NCI-H748 (cell line): ENCODE data around the gene TMPRSS12.
"Not testable (repeated sequence)": the region's sequence is repeated elsewhere in the genome, so short reads cannot be mapped to it uniquely, and the experiment has no call there.

Experiments used
- DNase-seq: peaks from one replicate; lab custom pipeline; 2025; ENCODE audit not compliant: unreplicated experiment; lab: John Stamatoyannopoulos, UW

Gene TMPRSS12

GRCh38 chr12:50842637-50843493 lies at the start of gene TMPRSS12:
TMPRSS12 (plus strand) TSS chr12:50842926; CDS start chr12:50842965, 39 bp downstream.
- DNase-seq, result no peak

- DNase-seq, result peak; percentile 4
Observed at GRCh38 chr12:50799908-50800307, 42.8 kb upstream of the TMPRSS12 start.

- DNase-seq, result no peak
Observed at GRCh38 chr12:50803230-50803875, 39.4 kb upstream of the TMPRSS12 start.

GRCh38 chr12:50806176-50806575 lies 36.5 kb upstream of the TMPRSS12 start:
- no peak for DNase-seq

- DNase-seq, result not testable (repeated sequence)
Observed at GRCh38 chr12:50809131-50809530, 33.6 kb upstream of the TMPRSS12 start.

GRCh38 chr12:50814921-50815320 lies 27.8 kb upstream of the TMPRSS12 start:
- not testable (repeated sequence) for DNase-seq

GRCh38 chr12:50820177-50820576 lies 22.5 kb upstream of the TMPRSS12 start:
- no peak for DNase-seq

- no peak for DNase-seq
Observed at GRCh38 chr12:50822082-50822481, 20.6 kb upstream of the TMPRSS12 start.

GRCh38 chr12:50823724-50824123 lies 19.0 kb upstream of the TMPRSS12 start:
- not testable (repeated sequence) for DNase-seq

GRCh38 chr12:50824914-50825313 lies 17.8 kb upstream of the TMPRSS12 start:
- DNase-seq, result no peak

- DNase-seq, result peak; percentile 45
Observed at GRCh38 chr12:50825372-50825838, 17.3 kb upstream of the TMPRSS12 start.

- no peak for DNase-seq
Observed at GRCh38 chr12:50828121-50828520, 14.6 kb upstream of the TMPRSS12 start.

GRCh38 chr12:50828886-50829285 lies 13.8 kb upstream of the TMPRSS12 start:
- DNase-seq, result no peak

- DNase-seq, result not testable (repeated sequence)
Observed at GRCh38 chr12:50833801-50834200, 8.9 kb upstream of the TMPRSS12 start.

GRCh38 chr12:50839042-50839441 lies 3.7 kb upstream of the TMPRSS12 start:
- DNase-seq, result no peak

- no peak for DNase-seq
Observed at GRCh38 chr12:50840809-50841487, 1.8 kb upstream of the TMPRSS12 start.

GRCh38 chr12:50841716-50842531 lies 802 bp upstream of the TMPRSS12 start:
- no peak for DNase-seq

GRCh38 chr12:50845021-50845647 lies 2.4 kb downstream of the TMPRSS12 start:
- DNase-seq, result no peak

- no peak for DNase-seq
Observed at GRCh38 chr12:50848963-50849362, 6.2 kb downstream of the TMPRSS12 start.

- not testable (repeated sequence) for DNase-seq
Observed at GRCh38 chr12:50855218-50855617, 12.5 kb downstream of the TMPRSS12 start.
